B cell (primary cell): ENCODE results near the gene GOSR2. TPM values are rescaled to one million over a fixed set of nuclear protein-coding genes. Genes with fewer than 3 reads are reported as not detected.

Experiments
- ATAC-seq: fragments of 200-7000 bp; cut with Tn5 transposase; one replicate; pipeline ENCODE4 v1.10.0; 2021; ENCODE audit warnings: low read depth, mild to moderate bottlenecking, moderate number of reproducible peaks, moderate library complexity
- CTCF ChIA-PET: fragments of 350-600 bp; sonication (Branson Sonifier 250); formaldehyde crosslinking; loops from one replicate; lab custom pipeline; 2021; ENCODE audit warnings: antibody characterized with exemption, inconsistent platforms; lab: Charles Lee
- POLR2A ChIA-PET: fragments of 350-600 bp; sonication (Branson Sonifier 250); formaldehyde crosslinking; loops from one replicate; lab custom pipeline; 2021; ENCODE audit warnings: antibody characterized with exemption; lab: Charles Lee
- DNase-seq: peaks from one replicate; pipeline ENCODE4 v3.0.0; 2013
- H2AFZ ChIP-seq: 2 replicates; pipeline ENCODE4 v1.6.1; 2012; ENCODE audit warnings: mild to moderate bottlenecking, low read depth, low read length; ENCODE audit not compliant: insufficient read depth, poor library complexity, severe bottlenecking
- H3K27ac ChIP-seq, 2 donors: 1 replicate in 1 of 2; 2 replicates in 1 of 2; pipeline ENCODE4 v1.5.1; 2012 to 2013; ENCODE audit warnings: low read length in 2 of 2, mild to moderate bottlenecking in 2 of 2, moderate library complexity in 1 of 2
- H3K27me3 ChIP-seq, 4 experiments: fragments of 200-600 bp in 1 of 4; sonication (generic) in 1 of 4; replicated peaks in 1 of 4; 1 replicate in 2 of 4; 2 replicates in 2 of 4; pipeline versions ENCODE4 v1.6.1 to v1.7.0; 2013 to 2016; ENCODE audit warnings: low read length in 3 of 4, mild to moderate bottlenecking in 2 of 4, mixed read lengths in 1 of 4, moderate library complexity in 1 of 4; ENCODE audit not compliant: insufficient read depth in 4 of 4, control insufficient read depth in 3 of 4; ENCODE audit errors: control extremely low read depth in 1 of 4
- H3K36me3 ChIP-seq, 2 experiments: replicated peaks in 1 of 2; 1 replicate in 1 of 2; 2 replicates in 1 of 2; pipeline versions ENCODE4 v1.6.1 to v1.7.1; 2013; ENCODE audit warnings: low read length in 1 of 2; ENCODE audit not compliant: insufficient read depth in 2 of 2, control insufficient read depth in 1 of 2; ENCODE audit errors: control extremely low read depth in 1 of 2, extremely low read depth in 1 of 2
- H3K4me1 ChIP-seq, 2 donors: fragments of 200-600 bp in 1 of 2; sonication (generic) in 1 of 2; 1 replicate in 1 of 2; 2 replicates in 1 of 2; pipeline versions ENCODE4 v1.5.1 to v1.6.1; 2013 to 2017; ENCODE audit warnings: low read length in 2 of 2; ENCODE audit not compliant: control insufficient read depth in 2 of 2, insufficient read depth in 2 of 2
- H3K4me2 ChIP-seq: replicated peaks from 2 replicates; pipeline ENCODE3; 2012; ENCODE audit warnings: mild to moderate bottlenecking, low read depth, low read length; ENCODE audit not compliant: poor library complexity, severe bottlenecking
- H3K4me3 ChIP-seq, 5 experiments: fragments of 200-600 bp in 1 of 5; sonication (generic) in 1 of 5; 1 replicate in 3 of 5; 2 replicates in 2 of 5; pipeline versions ENCODE4 v1.5.1 to v1.7.0; 2011 to 2016; ENCODE audit warnings: low read length in 4 of 5, mild to moderate bottlenecking in 4 of 5, low read depth in 2 of 5, control low read depth in 1 of 5, moderate library complexity in 1 of 5; ENCODE audit not compliant: insufficient read depth in 1 of 5; ENCODE audit errors: control extremely low read depth in 1 of 5, extremely low read depth in 1 of 5
- H3K79me2 ChIP-seq: fragments of 200-600 bp; sonication (generic); one replicate; pipeline ENCODE4 v1.6.0; 2016; ENCODE audit warnings: low read length; ENCODE audit not compliant: control insufficient read depth, insufficient read depth
- H3K9ac ChIP-seq: fragments of 200-600 bp; sonication (generic); 2 replicates; pipeline ENCODE4 v1.6.1; 2017; ENCODE audit warnings: mild to moderate bottlenecking, low read length, moderate library complexity
- H3K9me3 ChIP-seq, 3 donors: one replicate each; pipeline versions ENCODE4 v1.6.1 to v1.7.1; 2013; ENCODE audit warnings: low read length in 2 of 3; ENCODE audit not compliant: control insufficient read depth in 2 of 3, insufficient read depth in 1 of 3; ENCODE audit errors: control extremely low read depth in 1 of 3
- H4K20me1 ChIP-seq: 2 replicates; pipeline ENCODE4 v1.6.0; 2012; ENCODE audit warnings: mild to moderate bottlenecking, low read length; ENCODE audit not compliant: insufficient read depth, control insufficient read depth, poor library complexity, severe bottlenecking
- H3K27ac Mint-ChIP-seq: one replicate; pipeline ENCODE4 v1.8.0; 2021; ENCODE audit warnings: mixed read lengths
- H3K27me3 Mint-ChIP-seq: one replicate; pipeline ENCODE4 v1.8.0; 2021; ENCODE audit warnings: mixed read lengths
- H3K4me1 Mint-ChIP-seq: one replicate; pipeline ENCODE4 v1.8.0; 2021; ENCODE audit warnings: mixed read lengths
- H3K4me3 Mint-ChIP-seq: one replicate; pipeline ENCODE4 v1.8.0; 2021; ENCODE audit warnings: mixed read lengths
- H3K9me3 Mint-ChIP-seq: one replicate; pipeline ENCODE4 v1.8.0; 2022; ENCODE audit warnings: mixed read lengths; ENCODE audit not compliant: insufficient read depth
- EZH2 ChIP-seq: IDR thresholded peaks from 2 replicates; pipeline ENCODE4 v1.6.1; 2012; ENCODE audit warnings: borderline replicate concordance, low read depth, mild to moderate bottlenecking, moderate library complexity, low read length; ENCODE audit not compliant: insufficient read depth, poor library complexity, severe bottlenecking
- WGBS: methylation state at CpG from one replicate; pipeline ENCODE4 v1.1.5; 2013; ENCODE audit warnings: missing lambda C conversion rate; ENCODE audit not compliant: insufficient coverage; 5-methylcytosine and 5-hydroxymethylcytosine counted together
- intact Hi-C: fragments of 100-400 bp; cut with micrococcal nuclease; formaldehyde crosslinking; loops from one replicate; pipeline ENCODE4 v1.10.0; 2022
- polyA plus RNA-seq: library from polyadenylated mRNA; depleted of rRNA; stranded (reverse); fragments of >200 nt; gene quantifications from 2 replicates; pipeline ENCODE4 v1.2.3, GENCODE V29; 2012
- total RNA-seq, 2 donors: library from RNA; stranded (reverse); fragments of 120-200 nt in 1 of 2; gene quantifications; 1 replicate in 1 of 2; 2 replicates in 1 of 2; pipeline versions ENCODE4 v1.2.3 to v1.2.4, GENCODE V29; 2013 to 2022
- TF ChIP-seq, protein P1 (sequence below): fragments of 200-600 bp; IDR thresholded peaks from one replicate; pipeline ENCODE4 v1.8.0; 2022; ENCODE audit warnings: antibody characterized with exemption, mild to moderate bottlenecking

The GOSR2 gene
- total and polyA plus RNA-seq, 2 donors (not counting 1 experiment from before 2014, with no cell fraction given) = 33.2 to 91.0 TPM

DNA sequence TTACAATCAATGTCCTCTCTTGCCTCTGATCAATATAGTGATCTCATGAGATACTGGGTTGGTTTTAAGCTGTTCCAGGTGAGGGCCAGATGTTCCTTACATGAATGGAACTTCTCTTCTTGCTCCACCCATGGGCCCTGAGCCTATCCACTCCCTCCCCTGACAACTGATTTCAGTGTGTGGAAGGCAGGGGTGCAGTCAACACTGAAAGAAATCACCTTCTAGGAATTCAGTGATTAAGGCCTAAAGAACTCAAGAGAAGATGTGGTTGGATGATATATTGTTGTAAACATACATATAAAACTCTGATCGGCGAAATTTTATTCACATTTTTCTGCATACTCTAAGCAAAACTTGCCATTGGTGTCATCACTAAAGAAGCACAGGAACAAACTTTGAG lies 6.7 kb upstream of the GOSR2 start:
- ChIA-PET CTCF (no interaction called here), POLR2A (no interaction called here)
- peaks cover 4% of the 10 kb centered on the region for H3K27me3 Mint-ChIP-seq
- Histone ChIP-seq H3K79me2 (no peaks in the 10 kb centered on the region), H3K27ac (no peak overlapping the region), H3K4me1 (no peaks in the 10 kb centered on the region), H4K20me1 (no peaks in the 10 kb centered on the region), H3K9me3 (no peaks in the 10 kb centered on the region), H3K9ac (no peak overlapping the region), H3K27me3 (no peaks in the 10 kb centered on the region), H3K4me3 (no peak overlapping the region), H2AFZ (no peak overlapping the region), H3K4me2 (no peak overlapping the region), H3K36me3 (no peaks in the 10 kb centered on the region)
- peaks cover 7% of the 10 kb centered on the region for H3K9me3 Mint-ChIP-seq
- H3K27ac Mint-ChIP-seq = no peak overlapping the region
- WGBS = no CpG with 5 or more reads among the region's 2 CpGs
- ATAC-seq (no peak), DNase-seq (no peak)
- TF ChIP-seq EZH2 = no peak
- TF ChIP-seq, protein P1, sequence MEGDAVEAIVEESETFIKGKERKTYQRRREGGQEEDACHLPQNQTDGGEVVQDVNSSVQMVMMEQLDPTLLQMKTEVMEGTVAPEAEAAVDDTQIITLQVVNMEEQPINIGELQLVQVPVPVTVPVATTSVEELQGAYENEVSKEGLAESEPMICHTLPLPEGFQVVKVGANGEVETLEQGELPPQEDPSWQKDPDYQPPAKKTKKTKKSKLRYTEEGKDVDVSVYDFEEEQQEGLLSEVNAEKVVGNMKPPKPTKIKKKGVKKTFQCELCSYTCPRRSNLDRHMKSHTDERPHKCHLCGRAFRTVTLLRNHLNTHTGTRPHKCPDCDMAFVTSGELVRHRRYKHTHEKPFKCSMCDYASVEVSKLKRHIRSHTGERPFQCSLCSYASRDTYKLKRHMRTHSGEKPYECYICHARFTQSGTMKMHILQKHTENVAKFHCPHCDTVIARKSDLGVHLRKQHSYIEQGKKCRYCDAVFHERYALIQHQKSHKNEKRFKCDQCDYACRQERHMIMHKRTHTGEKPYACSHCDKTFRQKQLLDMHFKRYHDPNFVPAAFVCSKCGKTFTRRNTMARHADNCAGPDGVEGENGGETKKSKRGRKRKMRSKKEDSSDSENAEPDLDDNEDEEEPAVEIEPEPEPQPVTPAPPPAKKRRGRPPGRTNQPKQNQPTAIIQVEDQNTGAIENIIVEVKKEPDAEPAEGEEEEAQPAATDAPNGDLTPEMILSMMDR = no peak
- intact Hi-C loops = no loop called here
- no peak overlapping the region for H3K4me3 Mint-ChIP-seq
- no peaks in the 10 kb centered on the region for H3K4me1 Mint-ChIP-seq

DNA sequence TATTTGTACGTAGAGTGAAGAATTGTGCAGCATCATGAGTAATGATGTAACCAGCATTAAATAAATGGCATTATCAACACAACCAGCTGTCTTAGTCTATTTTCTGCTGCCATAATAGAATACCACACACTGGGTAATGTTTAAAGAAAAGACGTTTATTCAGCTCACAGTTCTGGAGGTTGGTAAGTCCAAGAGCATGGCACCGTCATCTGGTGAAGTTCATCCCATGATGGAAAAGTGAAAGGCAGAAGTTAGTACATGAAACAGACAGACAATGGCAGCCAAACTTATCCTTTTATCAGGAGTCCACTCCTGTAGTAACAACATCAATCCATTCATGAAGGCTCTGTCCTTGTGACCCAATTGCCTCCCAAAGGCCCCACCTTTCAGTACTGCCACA lies 6.3 kb upstream of the GOSR2 start:
- ChIA-PET POLR2A (no interaction called here), CTCF (no interaction called here)
- Histone ChIP-seq H4K20me1 (no peaks in the 10 kb centered on the region), H3K79me2 (no peaks in the 10 kb centered on the region), H3K4me1 (no peaks in the 10 kb centered on the region), H3K36me3 (no peaks in the 10 kb centered on the region), H3K27ac (no peak overlapping the region), H3K4me2 (no peak overlapping the region), H2AFZ (no peak overlapping the region), H3K4me3 (no peak overlapping the region), H3K9ac (no peak overlapping the region), H3K9me3 (no peaks in the 10 kb centered on the region), H3K27me3 (no peaks in the 10 kb centered on the region)
- no peak for DNase-seq
- ATAC-seq = no peak
- Mint-ChIP-seq H3K4me1 (no peaks in the 10 kb centered on the region), H3K4me3 (no peak overlapping the region), H3K27me3 (peaks cover 4% of the 10 kb centered on the region), H3K9me3 (peaks cover 7% of the 10 kb centered on the region), H3K27ac (no peak overlapping the region)
- TF ChIP-seq, protein P1 = no peak
- no peak for TF ChIP-seq EZH2
- intact Hi-C loops = no loop called here
- WGBS = no CpG with 5 or more reads among the region's 3 CpGs
